K562 (cell line): Measurements from ENCODE around the gene SPAG9. TPM values are rescaled to one million over a fixed set of nuclear protein-coding genes. Genes with fewer than 3 reads are reported as not detected.

Source experiments
- ATAC-seq: fragments of 200-7000 bp; cut with Tn5 transposase; 3 replicates; pipeline ENCODE4 v1.9.1; 2020; ENCODE audit warnings: moderate library complexity
- BruUV-seq: library from RNA; stranded (reverse); fragments of 400-500 nt; replicated peaks from 2 replicates; lab custom pipeline; 2021; lab: Mats Ljungman, UMichigan
- CTCF ChIA-PET: fragments of 300-600 bp; formaldehyde crosslinking; extraction: SDS; loops from one replicate; lab custom pipeline; 2021; ENCODE audit warnings: low intra/inter-chr PET ratio; lab: Yijun Ruan, JAX
- POLR2A ChIA-PET: fragments of 300-600, 350-650 bp; sonication (Branson Sonifier 250); formaldehyde crosslinking; extraction: SDS; loops from one replicate; lab custom pipeline; 2021; ENCODE audit warnings: antibody characterized with exemption, inconsistent platforms; lab: Yijun Ruan, JAX
- DNase-seq, 4 experiments: peaks; one replicate each; pipeline versions ENCODE4 v3.0.0 to v3.0.0-alpha.2; 2011 to 2018; ENCODE audit warnings: low spot score in 3 of 4, mixed read lengths in 3 of 4; ENCODE audit errors: extremely low read depth in 1 of 4
- FAIRE-seq: peaks from 2 replicates; lab custom pipeline; 2011; peaks lifted over from hg19 to GRCh38; lab: Jason Lieb, UNC
- H2AFZ ChIP-seq: 2 replicates; pipeline ENCODE4 v1.6.0; 2011; ENCODE audit warnings: low read depth, low read length, control low read depth, inconsistent platforms
- H3K27ac ChIP-seq: fragments of 200-600 bp; 3 replicates; pipeline ENCODE4 v1.8.0; 2011; ENCODE audit warnings: low read depth, mild to moderate bottlenecking, control low read depth, inconsistent platforms, low read length, moderate library complexity, mixed read lengths; ENCODE audit errors: extremely low read depth
- H3K27me3 ChIP-seq, 2 experiments: fragments of 300-600 bp in 1 of 2; 2 replicates in 1 of 2; 3 replicates in 1 of 2; pipeline versions ENCODE4 v1.6.0 to v1.8.0; 2011; ENCODE audit warnings: inconsistent platforms in 2 of 2, low read length in 2 of 2, mild to moderate bottlenecking in 1 of 2, mixed read lengths in 1 of 2, moderate library complexity in 1 of 2; ENCODE audit not compliant: control insufficient read depth in 2 of 2, insufficient read depth in 2 of 2
- H3K36me3 ChIP-seq: fragments of 300-600 bp; 3 replicates; pipeline ENCODE4 v1.8.0; 2011; ENCODE audit warnings: mild to moderate bottlenecking, low read length, inconsistent platforms; ENCODE audit not compliant: control insufficient read depth, insufficient read depth
- H3K4me1 ChIP-seq, 2 experiments: fragments of 200-600 bp in 1 of 2; replicated peaks in 1 of 2; 2 replicates in 1 of 2; 3 replicates in 1 of 2; pipeline versions ENCODE4 v1.5.1 to v1.8.0; 2011; ENCODE audit warnings: inconsistent platforms in 2 of 2, low read length in 2 of 2, mild to moderate bottlenecking in 1 of 2, mixed read lengths in 1 of 2, moderate library complexity in 1 of 2; ENCODE audit not compliant: control insufficient read depth in 2 of 2, insufficient read depth in 2 of 2
- H3K4me2 ChIP-seq: 2 replicates; pipeline ENCODE4 v1.6.1; 2011; ENCODE audit warnings: low read length, control low read depth, inconsistent platforms, mixed read lengths; ENCODE audit not compliant: insufficient read depth
- H3K4me3 ChIP-seq: fragments of 200-600 bp; sonication (generic), shearing (Covaris generic); 2 replicates; pipeline ENCODE4 v1.5.1; 2016; ENCODE audit warnings: control low read depth, inconsistent platforms
- H3K79me2 ChIP-seq: fragments of 200-600 bp; 3 replicates; pipeline ENCODE4 v1.8.0; 2011; ENCODE audit warnings: low read length, inconsistent platforms; ENCODE audit not compliant: control insufficient read depth, insufficient read depth
- H3K9ac ChIP-seq, 2 experiments: 2 replicates each; pipeline versions ENCODE4 v1.6.0 to v1.6.1; 2011; ENCODE audit warnings: low read depth in 2 of 2, low read length in 2 of 2, control low read depth in 1 of 2, inconsistent platforms in 1 of 2, mild to moderate bottlenecking in 1 of 2, mixed read lengths in 1 of 2; ENCODE audit not compliant: insufficient read depth in 1 of 2
- H3K9me1 ChIP-seq: one replicate; pipeline ENCODE4 v1.6.0; 2011; ENCODE audit warnings: inconsistent platforms, mild to moderate bottlenecking, low read length, moderate library complexity; ENCODE audit not compliant: control insufficient read depth, insufficient read depth
- H3K9me3 ChIP-seq: replicated peaks from 2 replicates; pipeline ENCODE4 v1.5.1; 2011; ENCODE audit warnings: low read depth, low read length, inconsistent platforms; ENCODE audit not compliant: control insufficient read depth, insufficient read depth
- H4K20me1 ChIP-seq: replicated peaks from 2 replicates; pipeline ENCODE4 v1.6.1; 2011; ENCODE audit warnings: low read length, inconsistent platforms, mixed read lengths; ENCODE audit not compliant: control insufficient read depth, insufficient read depth
- ATF3 ChIP-seq, 2 experiments: fragments of 450-650 bp in 1 of 2; sonication (generic) in 1 of 2; formaldehyde crosslinking in 1 of 2; IDR thresholded peaks in 1 of 2; conservative IDR thresholded peaks in 1 of 2; 2 replicates each; pipeline versions ENCODE4 v1.6.1 to v1.8.1; 2016 to 2023; ENCODE audit warnings: mild to moderate bottlenecking in 2 of 2, moderate library complexity in 2 of 2, inconsistent platforms in 1 of 2, missing genetic modification reagents in 1 of 2
- COPS2 ChIP-seq: fragments of 450-650 bp; conservative IDR thresholded peaks from 2 replicates; pipeline ENCODE4 v1.6.1; 2016; ENCODE audit warnings: mild to moderate bottlenecking, moderate library complexity
- GTF2B ChIP-seq: IDR thresholded peaks from 2 replicates; pipeline ENCODE4 v1.6.1; 2011; ENCODE audit not compliant: insufficient read length; ENCODE audit errors: extremely low read depth
- RBM17 ChIP-seq: fragments of 200-400 bp; formaldehyde crosslinking; IDR thresholded peaks from 2 replicates; pipeline ENCODE4 v1.6.1; 2017; ENCODE audit warnings: low read depth, mild to moderate bottlenecking, low read length, borderline replicate concordance
- ZKSCAN1 ChIP-seq: fragments of 150-350 bp; IDR thresholded peaks from 2 replicates; pipeline ENCODE4 v1.6.1; 2016; ENCODE audit warnings: low read depth, low read length
- ZKSCAN3 ChIP-seq: fragments of 250-450 bp; sonication (Bioruptor Pico); IDR thresholded peaks from 2 replicates; pipeline ENCODE4 v1.4.0; 2020
- ZNF274 ChIP-seq: IDR thresholded peaks from 2 replicates; pipeline ENCODE4 v1.6.1; 2011; ENCODE audit warnings: low read depth, mild to moderate bottlenecking, low read length, moderate library complexity, borderline replicate concordance
- ZNF609 ChIP-seq: sonication (generic); formaldehyde crosslinking; IDR thresholded peaks from 2 replicates; pipeline ENCODE4 v1.8.1; 2023; ENCODE audit warnings: missing genetic modification reagents, mild to moderate bottlenecking, borderline replicate concordance
- ZNF77 ChIP-seq: fragments of 250-450 bp; sonication (Bioruptor Pico); IDR thresholded peaks from 2 replicates; pipeline ENCODE4 v1.5.0; 2020
- WGBS: fragments of 100-300 bp; shearing (Covaris generic); methylation state at CpG from one replicate; pipeline ENCODE4 v1.1.6; 2016; ENCODE audit warnings: low coverage, mixed read lengths; ENCODE audit not compliant: insufficient coverage; ENCODE audit errors: missing lambda C conversion rate; 5-methylcytosine and 5-hydroxymethylcytosine counted together
- in situ Hi-C: fragments of 300-500 bp; cut with MboI; formaldehyde crosslinking; loops from 4 replicates; pipeline ENCODE4 v1.15.0; 2018; ENCODE audit warnings: inconsistent platforms, mixed read lengths
- intact Hi-C: fragments of 100-400 bp; cut with micrococcal nuclease; formaldehyde crosslinking; loops from 2 replicates; pipeline ENCODE4 v1.14.2; 2022
- polyA plus RNA-seq, 8 experiments: library from polyadenylated mRNA; depleted of rRNA in 4 of 8; stranded (reverse) in 5 of 8; unstranded in 3 of 8; fragments of >200 nt; fragmentation: Nextera tagmentation in 2 of 8; fragmentation: Illumina TruSeq in 1 of 8; extraction: Ambion mirVana in 2 of 8; extraction: Trizol in 1 of 8; gene quantifications; 2 replicates each; pipeline versions ENCODE4 v1.2.1 to v1.2.3, GENCODE V29; 2011 to 2014; ENCODE audit warnings: inconsistent platforms in 1 of 8, missing spikeins in 1 of 8
- total RNA-seq, 7 experiments: library from RNA; depleted of rRNA in 6 of 7; stranded (reverse); fragments of >200 nt in 6 of 7; fragmentation: Illumina TruSeq in 2 of 7; extraction: Trizol in 2 of 7; gene quantifications; 2 replicates each; pipeline versions ENCODE4 v1.2.1 to v1.2.3, GENCODE V29; 2011 to 2021; ENCODE audit warnings: low replicate concordance in 1 of 7
- TF ChIP-seq, protein P1 (sequence below): sonication (generic); formaldehyde crosslinking; IDR thresholded peaks from 2 replicates; pipeline ENCODE4 v1.8.0; 2022; ENCODE audit warnings: mild to moderate bottlenecking, missing genetic modification reagents
- TF ChIP-seq, protein P2 (sequence below): fragments of 450-650 bp; formaldehyde crosslinking; IDR thresholded peaks from 2 replicates; pipeline ENCODE4 v1.4.0; 2020; ENCODE audit warnings: mild to moderate bottlenecking, mixed read lengths

SPAG9 gene
- total and polyA plus RNA-seq, 9 of the 15 experiments (the other 6 are each of a cell fraction or from before 2014, with no cell fraction given), result 12.2 to 99.2 (median 58.2) TPM

GRCh38 chr17:51103451-51103850 is 17.2 kb downstream of the SPAG9 start (continued):
- no peak for TF ChIP-seq ZNF609 (CRISPR knock-in tag)
- TF ChIP-seq, all 486 proteins: peak for 0

DNA sequence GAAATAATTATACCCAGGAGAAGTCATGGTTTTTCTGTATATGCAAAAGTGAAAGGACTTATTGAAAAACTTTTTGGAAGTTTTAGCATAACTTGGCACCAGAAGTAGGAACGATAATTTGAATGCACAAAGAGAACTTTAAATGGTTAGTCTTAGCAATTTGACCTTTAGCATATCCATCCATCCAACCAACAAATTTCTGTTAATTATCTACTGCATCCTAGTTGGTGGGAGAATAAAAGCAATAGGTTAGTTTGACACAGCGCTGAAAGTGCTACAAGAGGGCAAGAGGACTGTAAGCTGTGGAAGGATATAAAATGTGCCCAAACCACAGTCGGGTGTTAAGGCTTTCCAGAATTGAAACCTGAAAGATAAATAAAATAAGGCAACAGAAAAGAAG is 17.6 kb downstream of the SPAG9 start:
- Histone ChIP-seq H3K36me3 (peaks cover 17% of the 10 kb centered on the region; the same call in 1 of the 3 replicates), H3K79me2 (peaks cover 82% of the 10 kb centered on the region), H2AFZ (no peak overlapping the region), H3K4me1 (no peaks in the 10 kb centered on the region; a peak in 1 of 5 replicates), H3K27ac (no peak overlapping the region), H3K4me2 (no peak overlapping the region), H3K4me3 (no peak overlapping the region), H3K9me1 (no peaks in the 10 kb centered on the region), H3K9me3 (no peaks in the 10 kb centered on the region), H4K20me1 (no peaks in the 10 kb centered on the region; the same call in 1 of the 2 replicates), H3K9ac (no peak overlapping the region), H3K27me3 (no peaks in the 10 kb centered on the region)
- no peak for FAIRE-seq
- in situ Hi-C loops, result no loop called here
- ChIA-PET CTCF (no interaction called here), POLR2A (interaction anchor here (0.8 kb wide), 1 partner anchor 9 kb away, joined by 3 read pairs; no protein-coding TSS in a partner anchor)
- no peak for ATAC-seq
- no peak for DNase-seq
- intact Hi-C loops, result no loop called here
- no TSS peak for BruUV-seq
- WGBS, result 82% methylated on average over 3 of the region's 3 CpGs
- no peak for TF ChIP-seq ZNF274
- TF ChIP-seq ZKSCAN3, result no peak
- TF ChIP-seq, protein P1, sequence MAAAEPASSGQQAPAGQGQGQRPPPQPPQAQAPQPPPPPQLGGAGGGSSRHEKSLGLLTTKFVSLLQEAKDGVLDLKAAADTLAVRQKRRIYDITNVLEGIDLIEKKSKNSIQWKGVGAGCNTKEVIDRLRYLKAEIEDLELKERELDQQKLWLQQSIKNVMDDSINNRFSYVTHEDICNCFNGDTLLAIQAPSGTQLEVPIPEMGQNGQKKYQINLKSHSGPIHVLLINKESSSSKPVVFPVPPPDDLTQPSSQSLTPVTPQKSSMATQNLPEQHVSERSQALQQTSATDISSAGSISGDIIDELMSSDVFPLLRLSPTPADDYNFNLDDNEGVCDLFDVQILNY (CRISPR knock-in tag), result no peak
- TF ChIP-seq ZNF77 (CRISPR knock-in tag), result no peak
- TF ChIP-seq COPS2, result no peak
- TF ChIP-seq ATF3 (IDR thresholded peaks at IDR 0.05), result no peak
- TF ChIP-seq ATF3 (CRISPR knock-in tag; conservative IDR thresholded peaks at IDR 0.05), result no peak
- no peak for TF ChIP-seq ZKSCAN1
- no peak for TF ChIP-seq GTF2B
- TF ChIP-seq, protein P2, sequence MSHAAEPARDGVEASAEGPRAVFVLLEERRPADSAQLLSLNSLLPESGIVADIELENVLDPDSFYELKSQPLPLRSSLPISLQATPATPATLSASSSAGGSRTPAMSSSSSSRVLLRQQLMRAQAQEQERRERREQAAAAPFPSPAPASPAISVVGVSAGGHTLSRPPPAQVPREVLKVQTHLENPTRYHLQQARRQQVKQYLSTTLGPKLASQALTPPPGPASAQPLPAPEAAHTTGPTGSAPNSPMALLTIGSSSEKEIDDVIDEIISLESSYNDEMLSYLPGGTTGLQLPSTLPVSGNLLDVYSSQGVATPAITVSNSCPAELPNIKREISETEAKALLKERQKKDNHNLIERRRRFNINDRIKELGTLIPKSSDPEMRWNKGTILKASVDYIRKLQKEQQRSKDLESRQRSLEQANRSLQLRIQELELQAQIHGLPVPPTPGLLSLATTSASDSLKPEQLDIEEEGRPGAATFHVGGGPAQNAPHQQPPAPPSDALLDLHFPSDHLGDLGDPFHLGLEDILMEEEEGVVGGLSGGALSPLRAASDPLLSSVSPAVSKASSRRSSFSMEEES (CRISPR knock-in tag), result no peak
- no peak for TF ChIP-seq RBM17
